Glutamatergic neuron (in vitro differentiated cells): Measurements from ENCODE around the gene BABAM1. TPM values are rescaled to one million over a fixed set of nuclear protein-coding genes. Genes with fewer than 3 reads are reported as not detected.

ENCODE experiments used
- DNase-seq: peaks from one replicate; pipeline ENCODE4 v3.0.0; 2022
- H3K27ac Mint-ChIP-seq: one replicate; pipeline ENCODE4 v1.8.0; 2020; ENCODE audit warnings: mild to moderate bottlenecking, mixed read lengths, inconsistent platforms; ENCODE audit not compliant: unreplicated experiment
- H3K27me3 Mint-ChIP-seq: one replicate; pipeline ENCODE4 v1.8.0; 2020; ENCODE audit warnings: mild to moderate bottlenecking, moderate library complexity, mixed read lengths, inconsistent platforms; ENCODE audit not compliant: unreplicated experiment
- H3K36me3 Mint-ChIP-seq: one replicate; pipeline ENCODE4 v1.8.0; 2020; ENCODE audit warnings: mild to moderate bottlenecking, mixed read lengths, inconsistent platforms; ENCODE audit not compliant: unreplicated experiment
- H3K4me1 Mint-ChIP-seq: one replicate; pipeline ENCODE4 v1.8.0; 2020; ENCODE audit warnings: mild to moderate bottlenecking, low read depth, mixed read lengths, inconsistent platforms; ENCODE audit not compliant: unreplicated experiment
- H3K4me3 Mint-ChIP-seq: one replicate; pipeline ENCODE4 v1.8.0; 2020; ENCODE audit warnings: mild to moderate bottlenecking, mixed read lengths, inconsistent platforms; ENCODE audit not compliant: unreplicated experiment
- H3K9me3 Mint-ChIP-seq: one replicate; pipeline ENCODE4 v1.8.0; 2020; ENCODE audit warnings: mild to moderate bottlenecking, moderate library complexity, mixed read lengths, inconsistent platforms; ENCODE audit not compliant: unreplicated experiment
- CTCF ChIP-seq: fragments of 200-600 bp; sonication (generic); IDR thresholded peaks from one replicate; pipeline ENCODE4 v1.5.0; 2021; ENCODE audit not compliant: partially characterized antibody, unreplicated experiment
- total RNA-seq: library from RNA; stranded (reverse); fragmentation: NEBNext Ultra II Directional; extraction: Animal tissue kit (Norgen Biotek cat#: 25700); gene quantifications from one replicate; pipeline ENCODE4 v1.2.1, GENCODE V29; 2021; ENCODE audit not compliant: unreplicated experiment

BABAM1 gene
- total RNA-seq, 1 donor from 2014 or later: 85.7 TPM

- Mint-ChIP-seq H3K4me3 (peak overlapping the region; percentile 63), H3K27me3 (peaks cover 6% of the 10 kb centered on the region), H3K36me3 (no peaks in the 10 kb centered on the region), H3K27ac (no peak overlapping the region), H3K4me1 (peaks cover 4% of the 10 kb centered on the region), H3K9me3 (peaks cover 9% of the 10 kb centered on the region)
- no peak for TF ChIP-seq CTCF
- peak; percentile 71 for DNase-seq
These were observed 31.8 kb upstream of the BABAM1 start for GRCh38 chr19:17235300-17235970.

GRCh38 chr19:17235971-17236777 is 31.1 kb upstream of the BABAM1 start:
- no peak for TF ChIP-seq CTCF
- Mint-ChIP-seq H3K27me3 (peaks cover 6% of the 10 kb centered on the region), H3K36me3 (no peaks in the 10 kb centered on the region), H3K9me3 (peaks cover 9% of the 10 kb centered on the region), H3K4me3 (no peak overlapping the region), H3K27ac (no peak overlapping the region), H3K4me1 (peaks cover 5% of the 10 kb centered on the region)
- DNase-seq: no peak

- Mint-ChIP-seq H3K4me3 (no peak overlapping the region), H3K27me3 (peaks cover 6% of the 10 kb centered on the region), H3K9me3 (peaks cover 9% of the 10 kb centered on the region), H3K36me3 (no peaks in the 10 kb centered on the region), H3K27ac (no peak overlapping the region), H3K4me1 (peaks cover 5% of the 10 kb centered on the region)
- DNase-seq: no peak
- TF ChIP-seq CTCF: no peak
These were observed 30.3 kb upstream of the BABAM1 start for GRCh38 chr19:17236811-17237543.

- peak overlapping the region; percentile 46 for H3K4me3 Mint-ChIP-seq
These were observed 29.2 kb upstream of the BABAM1 start for GRCh38 chr19:17237747-17238706.

More at GRCh38 chr19:17237747-17238706, 29.2 kb upstream of the BABAM1 start:
- H3K4me1 Mint-ChIP-seq: peaks cover 8% of the 10 kb centered on the region
- no peak for DNase-seq
- peaks cover 9% of the 10 kb centered on the region for H3K9me3 Mint-ChIP-seq
- no peak for TF ChIP-seq CTCF
- no peaks in the 10 kb centered on the region for H3K36me3 Mint-ChIP-seq
- no peak overlapping the region for H3K27ac Mint-ChIP-seq
- peaks cover 9% of the 10 kb centered on the region for H3K27me3 Mint-ChIP-seq
